ENCODE measurements around the gene KCTD6. TPM values are rescaled to one million over a fixed set of nuclear protein-coding genes. Genes with fewer than 3 reads are reported as not detected.

KCTD6 gene
- total RNA-seq, 1 donor from 2014 or later: 7.6 TPM

- Histone ChIP-seq H3K36me3 (ENCODE audit: control insufficient read depth, insufficient read depth, low read length) (no peaks in the 10 kb centered on the region), H3K4me3 (ENCODE audit: low read depth, low read length) (no peak overlapping the region), H3K27me3 (ENCODE audit: control insufficient read depth, insufficient read depth, low read length) (no peaks in the 10 kb centered on the region)
- TF ChIP-seq CTCF (IDR thresholded peaks at IDR 0.05; ENCODE audit: insufficient read depth, low read length, poor library complexity, severe bottlenecking): no peak
- DNase-seq (ENCODE audit: low read depth): no peak
Observed at GRCh38 chr3:58537412-58538301, 45.8 kb downstream of the KCTD6 start.

- H3K4me3 ChIP-seq (ENCODE audit: low read depth, low read length): no peak overlapping the region
- H3K27me3 ChIP-seq (ENCODE audit: control insufficient read depth, insufficient read depth, low read length): no peaks in the 10 kb centered on the region
- DNase-seq (ENCODE audit: low read depth): no peak
- TF ChIP-seq CTCF (IDR thresholded peaks at IDR 0.05; ENCODE audit: insufficient read depth, low read length, poor library complexity, severe bottlenecking): no peak
- H3K36me3 ChIP-seq (ENCODE audit: control insufficient read depth, insufficient read depth, low read length): no peaks in the 10 kb centered on the region
Observed at GRCh38 chr3:58539626-58540025, 47.7 kb downstream of the KCTD6 start.

GRCh38 chr3:58540176-58540858, 48.4 kb downstream of the KCTD6 start:
- DNase-seq (ENCODE audit: low read depth): no peak
- no peak for TF ChIP-seq CTCF (IDR thresholded peaks at IDR 0.05; ENCODE audit: insufficient read depth, low read length, poor library complexity, severe bottlenecking)
- no peak overlapping the region for H3K4me3 ChIP-seq (ENCODE audit: low read depth, low read length)
- no peaks in the 10 kb centered on the region for H3K36me3 ChIP-seq (ENCODE audit: control insufficient read depth, insufficient read depth, low read length)
- no peaks in the 10 kb centered on the region for H3K27me3 ChIP-seq (ENCODE audit: control insufficient read depth, insufficient read depth, low read length)

- no peak for TF ChIP-seq CTCF (IDR thresholded peaks at IDR 0.05; ENCODE audit: insufficient read depth, low read length, poor library complexity, severe bottlenecking)
- no peak for DNase-seq (ENCODE audit: low read depth)
- Histone ChIP-seq H3K36me3 (ENCODE audit: control insufficient read depth, insufficient read depth, low read length) (no peaks in the 10 kb centered on the region), H3K4me3 (ENCODE audit: low read depth, low read length) (no peak overlapping the region), H3K27me3 (ENCODE audit: control insufficient read depth, insufficient read depth, low read length) (no peaks in the 10 kb centered on the region)
Observed at GRCh38 chr3:58544541-58544940, 52.6 kb downstream of the KCTD6 start.

GRCh38 chr3:58551636-58552180, 59.8 kb downstream of the KCTD6 start:
- no peak for TF ChIP-seq CTCF (IDR thresholded peaks at IDR 0.05; ENCODE audit: insufficient read depth, low read length, poor library complexity, severe bottlenecking)
- no peak for DNase-seq (ENCODE audit: low read depth)
- Histone ChIP-seq H3K27me3 (ENCODE audit: control insufficient read depth, insufficient read depth, low read length) (peaks cover 3% of the 10 kb centered on the region), H3K36me3 (ENCODE audit: control insufficient read depth, insufficient read depth, low read length) (no peaks in the 10 kb centered on the region), H3K4me3 (ENCODE audit: low read depth, low read length) (no peak overlapping the region)

Other genes starting within 250 kb of the KCTD6 start
- 11.4 and 15.1 TPM in 2 replicates for gene RPP14, start 185.9 kb upstream of the KCTD6 start, total RNA-seq
- gene HTD2, start 185.6 kb upstream of the KCTD6 start, total RNA-seq: 5.3 and 8.9 TPM in 2 replicates
- gene PXK, start 159.2 kb upstream of the KCTD6 start, total RNA-seq: 13.2 and 17.9 TPM in 2 replicates
- gene PDHB, start 58.3 kb upstream of the KCTD6 start, total RNA-seq: 58.2 and 62.8 TPM in 2 replicates
- 0.38 and 0.41 TPM in 2 replicates for gene ACOX2, start 45.1 kb downstream of the KCTD6 start, total RNA-seq
- 0.63 TPM in 1 of 2 replicates, not detected in the other for gene FAM107A, start 85.3 kb downstream of the KCTD6 start, total RNA-seq
- gene FAM3D, start 174.7 kb downstream of the KCTD6 start, total RNA-seq: not detected in 2 replicates